IMR-90 (cell line): Measurements from ENCODE around the gene TRIM2. TPM values are rescaled to one million over a fixed set of nuclear protein-coding genes. Genes with fewer than 3 reads are reported as not detected.

Experiments used
- ATAC-seq: fragments of 200-7000 bp; cut with Tn5 transposase; 2 replicates; pipeline ENCODE4 v1.9.1; 2020; ENCODE audit warnings: low read depth, mild to moderate bottlenecking, moderate library complexity
- BruUV-seq: library from RNA; stranded (reverse); fragments of 400-500 nt; replicated peaks from 2 replicates; lab custom pipeline; 2021; lab: Mats Ljungman, UMichigan
- CTCF ChIA-PET: fragments of 300-600 bp; formaldehyde crosslinking; extraction: SDS; loops from one replicate; lab custom pipeline; 2021; ENCODE audit warnings: antibody characterized with exemption; lab: Yijun Ruan, JAX
- POLR2A ChIA-PET: fragments of 300-600 bp; sonication (Branson Sonifier 250); formaldehyde crosslinking; loops from one replicate; lab custom pipeline; 2022; ENCODE audit warnings: antibody characterized with exemption; ENCODE audit not compliant: unreplicated experiment; lab: Charles Lee
- DNase-seq: peaks from one replicate; pipeline ENCODE4 v3.0.0; 2013
- H2AFZ ChIP-seq: replicated peaks from 2 replicates; pipeline ENCODE3; 2013; ENCODE audit warnings: low read length, mild to moderate bottlenecking; ENCODE audit not compliant: poor library complexity
- H2AK5ac ChIP-seq: 2 replicates; pipeline ENCODE4 v1.6.1; 2013; ENCODE audit warnings: low read depth, low read length, inconsistent platforms
- H2AK9ac ChIP-seq: replicated peaks from 2 replicates; pipeline ENCODE3; 2013; ENCODE audit warnings: mild to moderate bottlenecking, low read depth, low read length, moderate library complexity; ENCODE audit not compliant: poor library complexity
- H2BK120ac ChIP-seq: 2 replicates; pipeline ENCODE4 v1.6.1; 2013; ENCODE audit warnings: low read depth, low read length, inconsistent platforms
- H2BK15ac ChIP-seq: 3 replicates; pipeline ENCODE4 v1.6.1; 2013; ENCODE audit warnings: low read depth, low read length, inconsistent platforms
- H2BK20ac ChIP-seq: 2 replicates; pipeline ENCODE4 v1.6.1; 2013; ENCODE audit warnings: low read depth, mild to moderate bottlenecking, inconsistent platforms, low read length, moderate library complexity
- H2BK5ac ChIP-seq: 2 replicates; pipeline ENCODE4 v1.6.1; 2013; ENCODE audit warnings: mild to moderate bottlenecking, low read depth, low read length, inconsistent platforms; ENCODE audit not compliant: poor library complexity, severe bottlenecking
- H3K14ac ChIP-seq: replicated peaks from 2 replicates; pipeline ENCODE4 v1.6.1; 2013; ENCODE audit warnings: low read depth, low read length, inconsistent platforms
- H3K18ac ChIP-seq: 2 replicates; pipeline ENCODE4 v1.6.1; 2013; ENCODE audit warnings: low read depth, low read length, control low read depth
- H3K23ac ChIP-seq: 2 replicates; pipeline ENCODE4 v1.6.1; 2013; ENCODE audit warnings: low read depth, low read length, inconsistent platforms
- H3K27ac ChIP-seq: 2 replicates; pipeline ENCODE4 v1.5.1; 2013; ENCODE audit warnings: mild to moderate bottlenecking, control low read depth, low read length; ENCODE audit not compliant: insufficient read depth
- H3K27me3 ChIP-seq: 2 replicates; pipeline ENCODE4 v1.6.1; 2013; ENCODE audit warnings: low read length; ENCODE audit not compliant: control insufficient read depth, insufficient read depth
- H3K36me3 ChIP-seq: 2 replicates; pipeline ENCODE4 v1.6.1; 2013; ENCODE audit warnings: low read length, mixed read lengths; ENCODE audit not compliant: control insufficient read depth, insufficient read depth
- H3K4ac ChIP-seq: 2 replicates; pipeline ENCODE4 v1.6.1; 2013; ENCODE audit warnings: low read depth, low read length, inconsistent platforms
- H3K4me1 ChIP-seq: 2 replicates; pipeline ENCODE4 v1.6.1; 2013; ENCODE audit warnings: low read length, mixed read lengths; ENCODE audit not compliant: control insufficient read depth, insufficient read depth
- H3K4me2 ChIP-seq: 2 replicates; pipeline ENCODE4 v1.6.1; 2013; ENCODE audit warnings: low read depth, mild to moderate bottlenecking, control low read depth, low read length, moderate library complexity
- H3K4me3 ChIP-seq: 2 replicates; pipeline ENCODE4 v1.5.1; 2013; ENCODE audit warnings: low read depth, mild to moderate bottlenecking, control low read depth, low read length, moderate library complexity; ENCODE audit not compliant: insufficient read depth
- H3K56ac ChIP-seq: 2 replicates; pipeline ENCODE4 v1.6.1; 2013; ENCODE audit warnings: low read length, inconsistent platforms; ENCODE audit not compliant: insufficient read depth; ENCODE audit errors: extremely low read depth
- H3K79me1 ChIP-seq, 2 experiments: 2 replicates each; pipeline ENCODE4 v1.6.1; 2013; ENCODE audit warnings: low read length in 2 of 2, inconsistent platforms in 1 of 2, low read depth in 1 of 2
- H3K9ac ChIP-seq: 2 replicates; pipeline ENCODE4 v1.6.1; 2013; ENCODE audit warnings: low read depth, low read length, control low read depth
- H3K9me1 ChIP-seq: 2 replicates; pipeline ENCODE4 v1.6.1; 2013; ENCODE audit warnings: low read length, inconsistent platforms; ENCODE audit not compliant: insufficient read depth
- H3K9me3 ChIP-seq: 2 replicates; pipeline ENCODE4 v1.6.1; 2013; ENCODE audit warnings: low read length; ENCODE audit not compliant: control insufficient read depth, insufficient read depth
- H4K20me1 ChIP-seq: 2 replicates; pipeline ENCODE4 v1.6.1; 2013; ENCODE audit warnings: low read length, inconsistent platforms; ENCODE audit not compliant: insufficient read depth
- H4K5ac ChIP-seq: 2 replicates; pipeline ENCODE4 v1.6.1; 2013; ENCODE audit warnings: mild to moderate bottlenecking, low read depth, low read length, control low read depth
- H4K8ac ChIP-seq, 2 experiments: 2 replicates each; pipeline ENCODE4 v1.6.1; 2013; ENCODE audit warnings: low read depth in 2 of 2, low read length in 2 of 2, control low read depth in 1 of 2, inconsistent platforms in 1 of 2
- H4K91ac ChIP-seq: 2 replicates; pipeline ENCODE4 v1.6.1; 2013; ENCODE audit warnings: low read depth, low read length, inconsistent platforms; ENCODE audit not compliant: insufficient read depth
- BHLHE40 ChIP-seq: fragments of 150-350 bp; IDR thresholded peaks from 2 replicates; pipeline ENCODE4 v1.6.1; 2016; ENCODE audit warnings: mild to moderate bottlenecking, low read depth, low read length
- CEBPB ChIP-seq: IDR thresholded peaks from 2 replicates; pipeline ENCODE4 v1.6.1; 2012; ENCODE audit warnings: low read depth, low read length, improper control_type of control experiment
- CHD1 ChIP-seq: IDR thresholded peaks from 2 replicates; pipeline ENCODE4 v1.6.1; 2012; ENCODE audit warnings: low read depth, low read length, improper control_type of control experiment
- FOS ChIP-seq: fragments of 150-350 bp; IDR thresholded peaks from 2 replicates; pipeline ENCODE4 v1.6.1; 2016; ENCODE audit warnings: low read depth, low read length
- MAFK ChIP-seq: IDR thresholded peaks from 2 replicates; pipeline ENCODE4 v1.6.1; 2012; ENCODE audit warnings: low read depth, low read length, improper control_type of control experiment
- MAZ ChIP-seq: IDR thresholded peaks from 2 replicates; pipeline ENCODE4 v1.6.1; 2012; ENCODE audit warnings: low read depth, mild to moderate bottlenecking, low read length, improper control_type of control experiment, moderate library complexity, borderline replicate concordance
- MXI1 ChIP-seq: IDR thresholded peaks from 2 replicates; pipeline ENCODE4 v1.6.1; 2012; ENCODE audit warnings: low read depth, mild to moderate bottlenecking, low read length, moderate library complexity, borderline replicate concordance
- NFE2L2 ChIP-seq: fragments of 150-350 bp; IDR thresholded peaks from 2 replicates; pipeline ENCODE4 v1.6.1; 2016; ENCODE audit warnings: low read depth, mild to moderate bottlenecking, low read length
- POLR2A ChIP-seq: IDR thresholded peaks from 2 replicates; pipeline ENCODE4 v1.6.1; 2012; ENCODE audit warnings: mild to moderate bottlenecking, low read depth, low read length
- RAD21 ChIP-seq: IDR thresholded peaks from 2 replicates; pipeline ENCODE4 v1.6.1; 2012; ENCODE audit warnings: low read length, improper control_type of control experiment
- RCOR1 ChIP-seq: IDR thresholded peaks from 2 replicates; pipeline ENCODE4 v1.6.1; 2012; ENCODE audit warnings: mild to moderate bottlenecking, low read length, improper control_type of control experiment; ENCODE audit not compliant: insufficient replicate concordance
- RFX5 ChIP-seq: IDR thresholded peaks from 2 replicates; pipeline ENCODE4 v1.8.0; 2012; ENCODE audit warnings: low read depth, mild to moderate bottlenecking, low read length, moderate library complexity
- SMC3 ChIP-seq: fragments of 150-350 bp; IDR thresholded peaks from 2 replicates; pipeline ENCODE4 v1.6.1; 2016; ENCODE audit warnings: low read depth, mild to moderate bottlenecking, antibody characterized with exemption, low read length, moderate library complexity
- WGBS, 2 experiments: methylation state at CpG; one replicate each; pipeline versions ENCODE4 v1.1.5 to v1.1.7; 2013; ENCODE audit warnings: missing lambda C conversion rate in 2 of 2; ENCODE audit not compliant: insufficient read length in 1 of 2; ENCODE audit errors: extremely low coverage in 2 of 2; 5-methylcytosine and 5-hydroxymethylcytosine counted together
- dilution Hi-C: fragments of 300-500 bp; cut with HindIII; formaldehyde crosslinking; loops from one replicate; pipeline ENCODE4 v1.14.3; 2018; ENCODE audit warnings: low sequenced_read_pairs; ENCODE audit not compliant: unreplicated experiment
- in situ Hi-C: fragments of 300-500 bp; cut with MboI; formaldehyde crosslinking; loops from 3 replicates; pipeline ENCODE4 v1.14.3; 2019; ENCODE audit warnings: low sequenced_read_pairs, inconsistent platforms, mixed read lengths
- intact Hi-C: fragments of 100-400 bp; cut with micrococcal nuclease; formaldehyde crosslinking; loops from 2 replicates; pipeline ENCODE4 v1.10.0; 2022
- polyA plus RNA-seq, 3 experiments: library from polyadenylated mRNA; depleted of rRNA; stranded (reverse); fragments of >200 nt; gene quantifications; 2 replicates each; pipeline ENCODE4 v1.2.3, GENCODE V29; 2012; ENCODE audit warnings: low replicate concordance in 1 of 3
- total RNA-seq: library from RNA; depleted of rRNA; stranded (reverse); fragments of >200 nt; gene quantifications from 2 replicates; pipeline ENCODE4 v1.2.3, GENCODE V29; 2012
- TF ChIP-seq, protein P1 (sequence below): fragments of 150-350 bp; IDR thresholded peaks from 2 replicates; pipeline ENCODE4 v1.6.1; 2016; ENCODE audit warnings: low read depth, mild to moderate bottlenecking, low read length, moderate library complexity, borderline replicate concordance
- TF ChIP-seq, protein P2 (sequence below): fragments of 150-350 bp; IDR thresholded peaks from 2 replicates; pipeline ENCODE4 v1.6.1; 2017; ENCODE audit warnings: mild to moderate bottlenecking, antibody characterized with exemption, low read length, low read depth

Gene TRIM2
- total and polyA plus RNA-seq, 2 of the 4 experiments (the other 2 are of a cell fraction): 16.0 to 64.2 TPM

DNA sequence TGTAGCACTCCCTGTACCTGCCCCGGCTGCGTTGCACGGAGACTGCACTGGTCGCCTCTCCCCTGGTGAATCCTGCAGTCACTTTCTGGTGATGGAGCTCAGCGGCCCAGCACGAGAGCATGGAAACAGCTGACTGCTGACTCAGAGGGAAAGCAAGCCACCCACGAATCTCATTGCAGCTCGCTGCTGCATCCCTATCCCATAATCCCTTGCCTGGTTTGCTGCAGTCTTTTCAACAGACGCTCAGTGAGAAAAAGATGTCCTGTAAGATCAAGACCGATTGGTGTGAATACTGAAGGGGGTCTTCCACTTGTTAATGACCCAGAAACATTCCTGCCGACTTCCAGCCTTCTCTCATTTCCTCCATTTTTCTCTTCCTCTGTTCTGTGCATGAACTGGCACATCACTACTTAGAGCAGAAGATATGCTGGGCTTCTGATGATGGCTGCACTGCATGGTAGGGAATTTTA lies 52.9 kb downstream of the TRIM2 start:
- no TSS peak for BruUV-seq
- Histone ChIP-seq H3K9me1 (peaks cover 4% of the 10 kb centered on the region; the same call in 1 of the 2 replicates), H2BK5ac (peak overlapping the region; percentile 17), H3K9me3 (peaks cover 2% of the 10 kb centered on the region), H3K27me3 (no peaks in the 10 kb centered on the region), H2AK9ac (peak overlapping the region; percentile 33), H2BK120ac (peak overlapping the region; percentile 35; the same call in 1 of the 2 replicates), H4K8ac (peak overlapping the region; percentile 47 to 93), H2BK15ac (no peak overlapping the region), H4K20me1 (no peaks in the 10 kb centered on the region), H3K9ac (peak overlapping the region; percentile 49), H3K27ac (peak overlapping the region; percentile 31; the same call in 1 of the 2 replicates), H4K91ac (peak overlapping the region; percentile 57; the same call in 1 of the 2 replicates), H3K79me1 (peaks cover 18 to 48% of the 10 kb centered on the region in 2 experiments), H3K36me3 (no peaks in the 10 kb centered on the region), H3K23ac (peak overlapping the region; percentile 43; the same call in 1 of the 2 replicates), H2AFZ (peak overlapping the region; percentile 86), H3K14ac (peak overlapping the region; percentile 29; the same call in 1 of the 2 replicates), H4K5ac (peak overlapping the region; percentile 66), H3K4ac (peak overlapping the region; percentile 52), H2BK20ac (peak overlapping the region; percentile 22), H3K4me1 (peaks cover 5% of the 10 kb centered on the region), H2AK5ac (no peak overlapping the region; the same call in 1 of the 2 replicates), H3K4me3 (no peak overlapping the region; the same call in 1 of the 2 replicates), H3K4me2 (peak overlapping the region; percentile 90), H3K56ac (peak overlapping the region; percentile 55; the same call in 1 of the 2 replicates), H3K18ac (peak overlapping the region; percentile 26; the same call in 1 of the 2 replicates)
- in situ Hi-C loops: no loop called here
- ATAC-seq: peak; percentile 99
- peak; percentile 83 for DNase-seq
- CTCF ChIA-PET: interaction anchor here (0.9 kb wide), 1 partner anchor 12 kb away, joined by 3 read pairs; no protein-coding TSS in a partner anchor
- intact Hi-C loops: no loop called here
- POLR2A ChIA-PET: no interaction called here
- dilution Hi-C loops: no loop called here
- WGBS, 2 experiments: no CpG with 5 or more reads among the region's 11 CpGs
- no peak for TF ChIP-seq POLR2A
- 0 out of 2 replicates have a peak, but pooled peaks have one; percentile 28 for TF ChIP-seq NFE2L2
- TF ChIP-seq MAZ: peak; percentile 46; the same call in 1 of the 2 replicates
- no peak for TF ChIP-seq CEBPB
- no peak for TF ChIP-seq MXI1
- TF ChIP-seq FOS: peak; percentile 35
- TF ChIP-seq RAD21: 0 out of 2 replicates have a peak, but pooled peaks have one; percentile 9
- no peak for TF ChIP-seq RCOR1
- TF ChIP-seq, protein P1, sequence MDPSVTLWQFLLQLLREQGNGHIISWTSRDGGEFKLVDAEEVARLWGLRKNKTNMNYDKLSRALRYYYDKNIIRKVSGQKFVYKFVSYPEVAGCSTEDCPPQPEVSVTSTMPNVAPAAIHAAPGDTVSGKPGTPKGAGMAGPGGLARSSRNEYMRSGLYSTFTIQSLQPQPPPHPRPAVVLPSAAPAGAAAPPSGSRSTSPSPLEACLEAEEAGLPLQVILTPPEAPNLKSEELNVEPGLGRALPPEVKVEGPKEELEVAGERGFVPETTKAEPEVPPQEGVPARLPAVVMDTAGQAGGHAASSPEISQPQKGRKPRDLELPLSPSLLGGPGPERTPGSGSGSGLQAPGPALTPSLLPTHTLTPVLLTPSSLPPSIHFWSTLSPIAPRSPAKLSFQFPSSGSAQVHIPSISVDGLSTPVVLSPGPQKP: no peak
- no peak for TF ChIP-seq CHD1
- peak; percentile 64; the same call in 1 of the 2 replicates for TF ChIP-seq RFX5
- no peak for TF ChIP-seq SMC3
- TF ChIP-seq MAFK: peak; percentile 70
- TF ChIP-seq, protein P2, sequence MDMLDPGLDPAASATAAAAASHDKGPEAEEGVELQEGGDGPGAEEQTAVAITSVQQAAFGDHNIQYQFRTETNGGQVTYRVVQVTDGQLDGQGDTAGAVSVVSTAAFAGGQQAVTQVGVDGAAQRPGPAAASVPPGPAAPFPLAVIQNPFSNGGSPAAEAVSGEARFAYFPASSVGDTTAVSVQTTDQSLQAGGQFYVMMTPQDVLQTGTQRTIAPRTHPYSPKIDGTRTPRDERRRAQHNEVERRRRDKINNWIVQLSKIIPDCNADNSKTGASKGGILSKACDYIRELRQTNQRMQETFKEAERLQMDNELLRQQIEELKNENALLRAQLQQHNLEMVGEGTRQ: peak; percentile 66; the same call in 1 of the 2 replicates
- peak; percentile 97 for TF ChIP-seq BHLHE40
